ES-I3 (cell line): ENCODE measurements around the gene TRIM17.

Experiments
- H3K36me3 ChIP-seq: 2 replicates; pipeline ENCODE4 v1.6.1; 2013; ENCODE audit warnings: mild to moderate bottlenecking, low read length, control low read depth, moderate library complexity; ENCODE audit not compliant: insufficient read depth
- H3K4me1 ChIP-seq: 2 replicates; pipeline ENCODE4 v1.6.1; 2013; ENCODE audit warnings: mild to moderate bottlenecking, control low read depth, low read length; ENCODE audit not compliant: insufficient read depth
- H3K9ac ChIP-seq: 2 replicates; pipeline ENCODE4 v1.6.1; 2013; ENCODE audit warnings: low read depth, mild to moderate bottlenecking, low read length, moderate library complexity
- H3K9me3 ChIP-seq: 2 replicates; pipeline ENCODE4 v1.6.1; 2013; ENCODE audit warnings: mild to moderate bottlenecking, low read length, moderate library complexity; ENCODE audit not compliant: control insufficient read depth, insufficient read depth

The TRIM17 gene

DNA sequence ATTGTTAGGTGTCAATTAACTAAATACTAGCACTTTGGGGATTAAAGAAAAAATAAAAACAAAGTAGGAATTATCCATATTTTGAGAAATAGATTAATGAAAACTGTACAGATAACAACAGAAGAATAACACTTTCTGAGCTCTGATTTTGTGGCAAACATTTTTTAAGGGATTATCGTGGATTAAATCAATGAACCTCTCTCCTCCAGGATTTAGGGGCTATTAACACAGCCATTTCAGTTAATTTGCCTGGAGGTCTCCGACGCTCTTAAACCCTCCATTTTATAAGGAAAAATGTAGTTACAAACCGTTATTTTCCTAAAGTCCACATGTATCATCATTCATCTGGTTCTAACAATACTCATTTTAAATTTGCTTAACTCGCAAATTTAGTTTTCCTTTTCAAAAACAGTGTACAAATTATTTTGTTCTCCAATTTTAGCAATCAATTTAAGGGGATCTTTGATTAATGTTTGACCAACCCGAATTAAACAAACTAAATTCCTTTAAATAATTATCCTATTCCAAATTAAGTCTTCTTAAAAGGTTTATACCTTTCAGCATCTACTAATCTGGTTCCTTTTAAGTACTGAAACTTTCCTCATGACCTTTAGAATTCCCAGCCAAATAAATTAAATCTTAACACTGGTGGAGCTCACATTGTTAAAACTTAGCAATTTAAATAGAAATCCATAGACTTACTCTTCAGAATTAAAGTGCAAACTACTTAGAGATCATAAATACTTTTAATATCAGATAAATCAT lies 39.8 kb upstream of the TRIM17 start:
- Histone ChIP-seq H3K36me3 (no peaks in the 10 kb centered on the region), H3K4me1 (no peaks in the 10 kb centered on the region), H3K9ac (peak overlapping the region; percentile 56), H3K9me3 (no peaks in the 10 kb centered on the region)

GRCh38 chr1:228455715-228456114 lies 39.1 kb upstream of the TRIM17 start:
- H3K4me1 ChIP-seq, result no peaks in the 10 kb centered on the region
- no peaks in the 10 kb centered on the region for H3K36me3 ChIP-seq
- H3K9ac ChIP-seq, result no peak overlapping the region
- H3K9me3 ChIP-seq, result no peaks in the 10 kb centered on the region

GRCh38 chr1:228454238-228454637 lies 37.6 kb upstream of the TRIM17 start:
- Histone ChIP-seq H3K9ac (no peak overlapping the region), H3K36me3 (no peaks in the 10 kb centered on the region), H3K9me3 (no peaks in the 10 kb centered on the region), H3K4me1 (no peaks in the 10 kb centered on the region)

DNA sequence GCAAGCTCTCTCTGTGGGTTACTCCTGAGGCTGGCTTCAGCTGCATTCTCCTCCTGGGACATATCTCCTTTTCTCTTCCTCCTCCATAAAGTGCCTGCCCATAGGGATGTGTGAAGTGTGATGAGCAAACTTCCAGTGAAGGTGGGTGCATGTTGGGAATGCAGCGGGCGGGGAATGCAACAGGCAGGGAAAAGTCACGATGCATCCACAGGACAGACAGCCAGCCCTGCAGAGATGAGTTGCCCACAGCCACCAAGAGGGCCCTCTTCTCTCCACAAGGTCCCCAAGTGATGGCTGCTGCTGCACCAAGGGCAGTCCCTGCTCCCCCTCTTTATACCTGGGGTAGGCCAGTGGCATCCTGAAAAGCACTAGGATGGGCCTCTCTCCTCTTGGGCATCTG lies 37.0 kb upstream of the TRIM17 start:
- H3K9me3 ChIP-seq, result no peaks in the 10 kb centered on the region
- no peak overlapping the region for H3K9ac ChIP-seq
- no peaks in the 10 kb centered on the region for H3K36me3 ChIP-seq
- no peaks in the 10 kb centered on the region for H3K4me1 ChIP-seq

- Histone ChIP-seq H3K4me1 (no peaks in the 10 kb centered on the region), H3K9me3 (no peaks in the 10 kb centered on the region), H3K9ac (no peak overlapping the region), H3K36me3 (no peaks in the 10 kb centered on the region)
Observed at GRCh38 chr1:228453022-228453560, 36.4 kb upstream of the TRIM17 start.

- no peaks in the 10 kb centered on the region for H3K36me3 ChIP-seq
- H3K9me3 ChIP-seq, result no peaks in the 10 kb centered on the region
- no peak overlapping the region for H3K9ac ChIP-seq
- no peaks in the 10 kb centered on the region for H3K4me1 ChIP-seq
Observed at GRCh38 chr1:228452194-228453021, 35.7 kb upstream of the TRIM17 start.

GRCh38 chr1:228450200-228450599 lies 33.5 kb upstream of the TRIM17 start:
- Histone ChIP-seq H3K9ac (no peak overlapping the region), H3K4me1 (peaks cover 2% of the 10 kb centered on the region), H3K9me3 (no peaks in the 10 kb centered on the region), H3K36me3 (no peaks in the 10 kb centered on the region)

GRCh38 chr1:228448372-228448771 lies 31.7 kb upstream of the TRIM17 start:
- no peaks in the 10 kb centered on the region for H3K9me3 ChIP-seq
- H3K4me1 ChIP-seq, result peaks cover 5% of the 10 kb centered on the region
- no peak overlapping the region for H3K9ac ChIP-seq
- H3K36me3 ChIP-seq, result no peaks in the 10 kb centered on the region

DNA sequence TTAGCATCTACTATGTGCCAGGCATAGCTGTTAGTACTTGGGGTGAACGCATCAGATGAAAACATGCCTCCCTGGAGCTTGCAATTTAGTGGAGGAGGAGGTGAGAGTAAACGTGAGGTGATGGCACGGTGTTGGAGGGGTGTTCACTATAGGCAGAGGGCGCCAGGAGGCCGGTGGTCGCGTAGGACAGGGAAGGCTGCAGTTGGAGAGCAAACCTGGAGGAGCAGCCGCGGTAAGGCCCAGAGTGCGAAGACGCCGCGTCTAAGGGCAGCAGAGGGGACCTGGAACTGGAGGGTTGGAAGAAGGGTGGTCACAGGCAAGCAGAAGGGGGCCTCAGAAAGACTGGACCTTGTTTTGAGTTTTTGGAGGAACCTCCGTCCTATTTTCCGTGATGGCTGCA lies 30.2 kb upstream of the TRIM17 start:
- peak overlapping the region; percentile 14; the same call in 1 of the 2 replicates for H3K9ac ChIP-seq
- H3K9me3 ChIP-seq, result no peaks in the 10 kb centered on the region
- H3K4me1 ChIP-seq, result peaks cover 5% of the 10 kb centered on the region
- H3K36me3 ChIP-seq, result no peaks in the 10 kb centered on the region

GRCh38 chr1:228445843-228446650 lies 29.4 kb upstream of the TRIM17 start:
- Histone ChIP-seq H3K9me3 (no peaks in the 10 kb centered on the region), H3K36me3 (no peaks in the 10 kb centered on the region), H3K9ac (peak overlapping the region; percentile 72), H3K4me1 (peaks cover 5% of the 10 kb centered on the region)

DNA sequence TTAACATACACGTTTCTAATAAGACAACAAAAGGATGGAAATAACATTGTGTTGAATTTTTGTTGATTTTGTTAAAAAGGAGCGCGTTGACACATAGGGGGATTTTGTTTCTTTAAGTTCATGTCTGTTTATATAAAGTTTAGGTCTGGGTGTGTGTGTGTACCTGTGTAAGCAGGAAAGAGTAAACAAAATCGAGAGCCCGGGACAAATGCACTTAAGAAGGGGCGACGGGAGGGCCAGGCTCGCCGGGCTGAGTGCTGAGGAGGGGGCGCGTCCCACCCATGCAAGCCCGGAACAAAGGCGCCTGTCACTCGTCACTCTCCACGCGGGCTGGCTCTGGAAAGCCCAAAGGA lies 28.8 kb upstream of the TRIM17 start:
- H3K4me1 ChIP-seq, result peaks cover 5% of the 10 kb centered on the region
- H3K9me3 ChIP-seq, result no peaks in the 10 kb centered on the region
- peak overlapping the region; percentile 72 for H3K9ac ChIP-seq
- no peaks in the 10 kb centered on the region for H3K36me3 ChIP-seq

- H3K4me1 ChIP-seq, result peaks cover 5% of the 10 kb centered on the region
- no peak overlapping the region for H3K9ac ChIP-seq
- H3K36me3 ChIP-seq, result no peaks in the 10 kb centered on the region
- no peaks in the 10 kb centered on the region for H3K9me3 ChIP-seq
Observed at GRCh38 chr1:228443395-228443794, 26.7 kb upstream of the TRIM17 start.

- Histone ChIP-seq H3K4me1 (peaks cover 5% of the 10 kb centered on the region; the same call in 1 of the 2 replicates), H3K9ac (no peak overlapping the region), H3K9me3 (no peaks in the 10 kb centered on the region), H3K36me3 (no peaks in the 10 kb centered on the region)
Observed at GRCh38 chr1:228440761-228441500, 24.3 kb upstream of the TRIM17 start.

DNA sequence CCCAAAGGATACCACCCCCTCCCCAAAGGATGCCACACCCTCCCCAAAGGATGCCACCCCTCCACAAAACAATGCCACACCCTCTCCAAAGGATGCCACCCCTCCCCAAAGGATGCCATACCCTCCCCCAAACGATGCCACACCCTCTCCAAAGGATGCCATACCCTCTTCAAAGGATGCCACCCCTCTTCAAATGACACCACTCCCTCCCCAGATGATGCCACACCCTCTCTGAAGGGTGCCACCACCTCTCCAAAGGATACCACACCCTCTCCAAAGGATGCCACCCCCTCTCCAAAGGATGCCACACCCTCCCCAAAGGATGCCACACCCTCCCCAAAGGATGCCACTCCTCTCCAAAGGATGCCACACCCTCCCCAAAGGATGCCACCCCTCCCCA lies 21.6 kb upstream of the TRIM17 start:
- Histone ChIP-seq H3K4me1 (no peaks in the 10 kb centered on the region), H3K36me3 (no peaks in the 10 kb centered on the region), H3K9me3 (no peaks in the 10 kb centered on the region), H3K9ac (no peak overlapping the region)
